SKM-1 treated with dmso at 0.1 percent for 144 hours (cell line): ENCODE results near the gene DENND1B.
"Not testable (repeated sequence)": the region's sequence is repeated elsewhere in the genome, so short reads cannot be mapped to it uniquely, and the experiment has no call there.

Source experiments
- DNase-seq: peaks from one replicate; lab custom pipeline; 2025; ENCODE audit not compliant: unreplicated experiment; lab: John Stamatoyannopoulos, UW

Gene DENND1B

DNA sequence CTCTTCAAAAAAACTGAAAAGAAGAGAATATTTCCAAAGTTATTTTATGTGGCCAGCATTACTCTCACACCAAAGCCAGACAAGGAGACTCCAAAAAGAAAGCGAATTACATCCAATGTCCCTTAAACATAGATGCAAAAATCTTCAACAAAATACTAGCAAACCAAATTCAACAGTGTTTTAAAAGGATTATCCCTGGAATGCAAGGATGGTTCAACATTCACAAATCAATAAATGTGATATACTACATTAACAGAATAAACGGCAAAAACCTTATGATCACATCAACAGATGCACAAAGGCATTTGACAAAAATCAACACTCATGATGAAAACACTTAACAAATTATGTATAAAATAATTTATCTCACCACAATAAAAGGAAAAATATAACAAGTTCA lies 207.8 kb downstream of the DENND1B start:
- DNase-seq, result no peak

GRCh38 chr1:197561041-197561440 lies 214.2 kb downstream of the DENND1B start:
- no peak for DNase-seq

DNA sequence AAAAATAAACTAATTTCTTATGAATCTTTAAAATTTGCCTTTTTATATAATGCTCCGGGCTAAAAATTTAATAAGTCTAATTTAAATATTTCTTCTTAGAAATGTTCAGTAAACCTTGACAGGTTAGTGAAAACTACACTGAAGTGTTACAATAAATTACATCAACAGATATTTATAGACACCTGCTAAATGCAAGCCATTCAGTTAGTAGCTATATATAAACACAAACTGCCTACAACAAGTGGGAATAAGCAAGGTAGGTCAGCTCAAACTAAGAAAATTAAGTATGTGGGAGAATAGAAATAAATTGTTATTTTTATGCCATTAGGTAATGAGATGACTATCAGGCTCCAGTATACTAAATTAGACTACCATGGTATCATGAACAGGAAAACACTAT lies 215.6 kb downstream of the DENND1B start:
- DNase-seq, result no peak

DNA sequence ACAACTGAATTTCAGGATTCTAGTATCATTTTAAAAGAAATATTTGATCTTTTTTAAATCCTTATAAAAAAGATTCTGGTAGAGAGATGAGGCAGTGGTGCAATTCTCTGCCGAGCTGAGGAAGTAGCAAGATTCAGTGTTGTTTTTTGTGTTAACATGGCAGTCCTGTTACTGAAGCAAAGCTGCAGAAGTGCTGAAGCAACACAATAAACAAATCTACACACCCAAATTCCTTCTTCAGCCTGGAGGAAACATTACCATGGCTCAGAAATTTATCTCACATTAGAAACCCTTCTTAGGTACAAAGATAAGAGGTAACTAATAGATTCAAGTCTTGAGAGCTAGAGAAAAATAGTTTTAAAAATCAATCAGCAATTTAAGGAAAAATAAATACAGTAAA lies 216.0 kb downstream of the DENND1B start:
- DNase-seq, result no peak

- DNase-seq, result no peak
Measured at GRCh38 chr1:197557302-197557701, 218.0 kb downstream of the DENND1B start.

DNA sequence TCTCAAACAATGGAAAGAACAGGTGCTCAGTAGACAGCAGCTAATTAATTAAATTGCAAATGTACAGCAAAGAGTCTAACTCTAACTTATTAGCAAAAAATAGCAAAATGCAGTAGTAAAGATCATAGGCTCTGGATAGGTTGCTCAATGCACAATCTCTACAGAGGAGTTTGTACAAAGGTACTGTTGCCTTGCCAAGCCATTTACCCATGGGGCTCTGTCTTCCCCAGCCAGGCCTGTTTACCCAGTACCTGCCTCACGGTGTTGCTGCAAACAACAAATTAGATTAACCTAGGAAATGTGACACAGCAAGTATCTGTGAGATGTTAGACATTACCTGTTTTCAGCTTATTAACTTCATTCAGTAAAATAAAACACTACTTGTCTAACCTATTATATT lies 222.0 kb downstream of the DENND1B start:
- DNase-seq, result no peak

DNA sequence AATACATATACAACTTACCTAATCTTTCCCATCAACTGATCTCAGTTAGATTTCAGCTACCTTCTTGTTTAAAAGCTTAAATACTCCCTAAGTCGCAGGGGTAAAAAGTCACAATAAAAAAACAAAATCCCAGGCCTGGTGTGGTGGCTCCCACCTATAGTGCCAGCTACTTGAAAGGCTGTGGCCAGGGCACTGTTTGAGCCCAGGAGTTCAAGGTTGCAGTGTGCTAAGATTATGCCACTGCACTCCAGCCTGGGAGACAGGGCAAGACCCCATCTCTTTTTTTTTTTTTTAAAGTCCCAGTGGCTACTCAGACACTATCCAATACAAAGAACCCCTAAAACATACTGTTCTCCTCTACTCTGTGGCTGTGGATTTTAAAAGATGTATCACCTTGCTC lies 228.3 kb downstream of the DENND1B start:
- no peak for DNase-seq

DNA sequence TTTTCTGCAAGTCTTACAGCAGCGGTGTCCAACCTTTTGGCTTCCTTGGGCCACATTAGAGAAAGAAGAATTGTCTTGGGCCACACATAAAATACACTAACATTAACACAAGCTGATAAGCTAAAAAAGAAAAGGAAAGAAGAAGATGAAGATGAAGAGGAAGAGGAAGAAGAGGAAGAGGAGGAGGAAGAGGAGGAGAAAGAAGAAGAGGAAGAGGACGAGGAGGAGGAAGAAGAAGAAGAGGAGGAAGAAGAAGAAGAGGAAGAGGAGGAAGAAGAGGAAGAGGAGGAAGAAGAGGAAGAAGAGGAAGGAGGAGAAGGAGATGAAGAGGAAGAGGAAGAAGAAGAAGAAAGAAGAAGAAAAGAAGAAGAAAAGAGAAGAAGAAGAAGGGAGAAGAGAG lies 230.7 kb downstream of the DENND1B start:
- DNase-seq, result no peak

- no peak for DNase-seq
Measured at GRCh38 chr1:197544130-197544529, 231.2 kb downstream of the DENND1B start.

DNA sequence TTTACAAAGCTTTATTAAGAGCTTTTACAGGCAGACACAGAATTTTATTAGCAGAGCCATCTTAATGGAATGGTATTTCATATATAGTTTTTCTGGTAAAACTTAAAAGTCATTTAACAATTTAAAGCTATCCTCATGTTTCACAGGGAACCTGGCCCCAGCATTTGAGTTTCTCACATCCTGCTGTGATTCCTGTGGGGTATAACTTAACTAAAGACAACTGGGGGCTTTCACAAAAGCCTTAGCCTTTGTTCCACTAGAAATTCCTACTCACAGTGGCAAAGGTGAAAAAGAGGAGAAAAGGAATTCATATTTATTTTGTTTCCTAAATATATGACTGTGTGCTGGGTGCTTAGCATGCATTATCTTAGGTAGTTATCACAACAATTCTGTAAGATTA lies 233.9 kb downstream of the DENND1B start:
- no peak for DNase-seq

GRCh38 chr1:197526736-197527371 lies 248.4 kb downstream of the DENND1B start:
- peak; percentile 67 for DNase-seq

- DNase-seq, result peak; percentile 39
Measured at GRCh38 chr1:197521118-197521739, 254.1 kb downstream of the DENND1B start.

DNA sequence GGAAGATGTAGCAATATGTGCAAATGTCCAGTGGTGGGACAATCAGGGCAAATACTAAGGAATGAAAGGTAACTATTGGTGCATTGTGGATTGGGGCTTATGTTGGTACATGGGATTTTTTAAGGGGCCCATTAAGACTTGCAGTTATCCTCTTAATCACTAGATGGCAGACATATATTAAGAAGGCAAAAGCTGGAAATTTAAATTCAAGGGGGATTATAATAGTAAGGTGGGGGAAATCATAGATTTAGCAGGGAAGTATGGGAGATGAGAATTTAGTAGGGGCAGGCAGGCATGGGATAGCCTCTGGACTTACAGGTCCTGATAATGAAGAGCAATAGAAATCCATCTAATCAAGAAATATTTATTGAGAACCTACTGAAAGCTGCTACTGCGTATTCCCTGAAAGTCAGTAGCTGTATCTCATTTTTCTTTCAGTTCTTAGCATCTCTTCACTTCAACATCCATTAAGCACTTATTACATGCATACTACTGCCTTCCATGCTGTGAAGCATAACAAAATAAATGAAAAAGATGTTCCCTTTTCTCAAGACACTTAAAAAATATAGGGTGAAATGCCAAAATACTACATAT lies 255.4 kb downstream of the DENND1B start:
- peak; percentile 38 for DNase-seq

- DNase-seq, result no peak
Measured at GRCh38 chr1:197515421-197515820, 259.9 kb downstream of the DENND1B start.

- no peak for DNase-seq
Measured at GRCh38 chr1:197510691-197511378, 264.4 kb downstream of the DENND1B start.

GRCh38 chr1:197496722-197497121 lies 278.6 kb downstream of the DENND1B start:
- no peak for DNase-seq

DNA sequence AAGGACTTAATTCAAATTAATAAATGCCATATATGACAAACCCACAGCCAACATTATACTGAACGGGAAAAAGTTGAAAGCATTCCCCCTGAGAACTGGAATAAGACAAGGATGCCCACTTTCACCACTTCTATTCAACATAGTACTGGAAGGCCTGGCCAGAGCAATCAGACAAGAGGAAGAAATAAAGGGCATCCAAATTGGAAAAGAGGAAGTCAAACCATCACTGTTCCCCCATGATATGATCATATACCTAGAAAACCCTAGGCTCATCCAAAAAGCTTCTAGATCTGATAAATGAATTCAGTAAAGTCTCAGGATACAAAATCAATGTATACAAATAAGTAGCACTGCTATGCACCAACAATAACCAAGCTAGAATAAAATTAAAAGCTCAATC lies 283.8 kb downstream of the DENND1B start:
- not testable (repeated sequence) for DNase-seq

DNA sequence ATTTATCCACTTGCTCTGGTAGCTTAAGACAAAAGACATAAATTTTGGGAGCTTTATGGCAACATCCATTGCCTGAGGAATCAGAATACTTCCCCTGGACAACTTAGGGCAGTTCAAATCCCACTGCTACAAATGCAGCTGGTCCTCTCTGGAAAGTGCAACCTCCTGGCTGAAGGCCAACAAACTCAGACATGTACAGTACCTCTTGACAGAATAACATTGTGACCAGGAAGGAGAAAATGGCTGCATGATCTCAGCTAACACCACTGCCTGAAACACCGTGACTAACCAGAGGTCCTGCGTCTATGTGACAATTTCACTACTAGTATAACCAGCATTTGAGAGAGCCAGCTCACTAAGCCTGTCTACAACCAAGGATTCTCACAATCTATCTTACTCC lies 288.3 kb downstream of the DENND1B start:
- DNase-seq, result no peak

DNA sequence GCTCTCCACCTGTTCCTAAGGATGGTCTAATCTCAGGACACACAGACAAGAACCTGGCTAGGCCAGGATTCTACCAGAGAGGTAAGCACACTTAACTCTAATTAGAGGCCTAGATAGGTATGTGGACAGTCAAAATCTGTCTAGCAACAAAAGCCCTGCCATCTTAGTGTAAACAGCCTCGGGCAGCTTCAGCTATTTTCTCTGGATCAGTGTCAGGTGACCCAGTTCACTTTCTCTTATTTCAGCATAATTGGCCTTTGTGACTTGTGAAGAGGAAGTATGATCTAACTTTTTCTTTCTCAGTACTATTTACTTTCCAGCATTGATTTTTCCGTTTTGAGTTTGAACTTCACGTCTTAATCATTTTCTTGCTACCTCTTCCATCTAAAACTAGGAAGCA lies 289.5 kb downstream of the DENND1B start:
- DNase-seq, result no peak

- DNase-seq, result no peak
Measured at GRCh38 chr1:197481101-197481500, 294.2 kb downstream of the DENND1B start.

DNA sequence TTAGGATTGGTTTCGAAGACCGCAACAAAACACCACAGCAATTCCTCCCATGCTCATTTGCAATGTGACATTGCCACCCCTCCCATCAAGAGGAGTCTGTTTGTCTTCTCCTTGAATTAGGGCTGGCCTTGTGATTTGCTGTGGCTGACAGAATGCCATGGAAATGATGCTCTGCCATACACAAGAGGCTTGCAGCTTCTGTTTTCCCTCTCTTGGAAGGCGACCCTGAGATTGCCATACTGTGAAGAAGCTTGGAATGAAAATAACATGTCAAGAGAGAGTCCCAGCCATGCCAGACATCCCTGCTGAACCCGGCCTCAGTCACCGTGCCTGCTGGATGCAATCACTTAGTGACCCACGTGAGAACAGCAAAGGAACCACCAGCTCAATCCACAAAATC lies 294.8 kb downstream of the DENND1B start:
- no peak for DNase-seq

GRCh38 chr1:197472141-197472540 lies 303.1 kb downstream of the DENND1B start:
- no peak for DNase-seq
